Middle frontal gyrus (tissue), 1 donor: ENCODE data around the gene PWWP2A.

Source experiments
- DNase-seq: peaks from one replicate; pipeline ENCODE4 v3.0.0-alpha.2; 2015; ENCODE audit warnings: low spot score; ENCODE audit errors: extremely low spot score

The PWWP2A gene

GRCh38 chr5:160133071-160133917 lies 14.0 kb upstream of the PWWP2A start:
- DNase-seq, result no peak

- no peak for DNase-seq
Measured at GRCh38 chr5:160129841-160130240, 10.6 kb upstream of the PWWP2A start.

GRCh38 chr5:160128632-160129031 lies 9.4 kb upstream of the PWWP2A start:
- DNase-seq, result no peak

- DNase-seq, result no peak
Measured at GRCh38 chr5:160119905-160120266, 636 bp upstream of the PWWP2A start.

GRCh38 chr5:160118349-160119141 lies 705 bp downstream of the PWWP2A start:
- DNase-seq, result no peak

GRCh38 chr5:160116991-160117390 lies 2.3 kb downstream of the PWWP2A start:
- no peak for DNase-seq

- no peak for DNase-seq
Measured at GRCh38 chr5:160108124-160108523, 11.1 kb downstream of the PWWP2A start.

- no peak for DNase-seq
Measured at GRCh38 chr5:160105686-160106360, 13.4 kb downstream of the PWWP2A start.

GRCh38 chr5:160097991-160098390 lies 21.3 kb downstream of the PWWP2A start:
- no peak for DNase-seq

- no peak for DNase-seq
Measured at GRCh38 chr5:160096178-160096577, 23.1 kb downstream of the PWWP2A start.

- DNase-seq, result no peak
Measured at GRCh38 chr5:160092960-160093707, 26.1 kb downstream of the PWWP2A start.

GRCh38 chr5:160092514-160092913 lies 26.7 kb downstream of the PWWP2A start:
- DNase-seq, result no peak

- no peak for DNase-seq
Measured at GRCh38 chr5:160090059-160090458, 29.2 kb downstream of the PWWP2A start.

GRCh38 chr5:160089531-160089930 lies 29.7 kb downstream of the PWWP2A start:
- no peak for DNase-seq

GRCh38 chr5:160088805-160089204 lies 30.4 kb downstream of the PWWP2A start:
- no peak for DNase-seq

GRCh38 chr5:160087199-160087598 lies 32.1 kb downstream of the PWWP2A start:
- no peak for DNase-seq

GRCh38 chr5:160084144-160084543 lies 35.1 kb downstream of the PWWP2A start:
- DNase-seq, result no peak

- no peak for DNase-seq
Measured at GRCh38 chr5:160083501-160083900, 35.7 kb downstream of the PWWP2A start.

- DNase-seq, result no peak
Measured at GRCh38 chr5:160082614-160083500, 36.4 kb downstream of the PWWP2A start.

GRCh38 chr5:160081495-160081894 lies 37.8 kb downstream of the PWWP2A start:
- DNase-seq, result no peak
